AG04450 (cell line): ENCODE measurements around the gene KCNIP3. TPM values are rescaled to one million over a fixed set of nuclear protein-coding genes. Genes with fewer than 3 reads are reported as not detected.
"Not testable (repeated sequence)": the region's sequence is repeated elsewhere in the genome, so short reads cannot be mapped to it uniquely, and the experiment has no call there.

ENCODE experiments used
- CTCF ChIA-PET: fragments of 300-600, 350-600 bp; formaldehyde crosslinking; extraction: SDS; loops from one replicate; lab custom pipeline; 2022; ENCODE audit warnings: antibody characterized with exemption, inconsistent platforms; lab: Charles Lee
- POLR2A ChIA-PET: fragments of 350-600 bp; formaldehyde crosslinking; extraction: SDS; loops from one replicate; lab custom pipeline; 2021; ENCODE audit warnings: antibody characterized with exemption, inconsistent platforms; lab: Yijun Ruan, JAX
- DNase-seq: peaks from one replicate; pipeline ENCODE4 v3.0.0-alpha.2; 2011; ENCODE audit warnings: low read depth, low spot score
- H3K27ac ChIP-seq: one replicate; pipeline ENCODE4 v1.5.1; 2012; ENCODE audit warnings: low read depth, low read length, control low read depth
- H3K27me3 ChIP-seq: one replicate; pipeline ENCODE4 v1.6.0; 2012; ENCODE audit warnings: low read length; ENCODE audit not compliant: control insufficient read depth, insufficient read depth
- H3K4me3 ChIP-seq: 2 replicates; pipeline ENCODE4 v1.5.1; 2011; ENCODE audit warnings: mild to moderate bottlenecking, low read depth, low read length, control low read depth
- H3K9me3 ChIP-seq: 2 replicates; pipeline ENCODE4 v1.5.1; 2012; ENCODE audit warnings: low read length; ENCODE audit not compliant: control insufficient read depth, insufficient read depth
- CTCF ChIP-seq: IDR thresholded peaks from 2 replicates; pipeline ENCODE4 v1.5.1; 2011; ENCODE audit warnings: low read depth, low read length, control low read depth, inconsistent platforms
- polyA plus RNA-seq: library from polyadenylated mRNA; depleted of rRNA; stranded (reverse); fragments of >200 nt; gene quantifications from 2 replicates; pipeline ENCODE4 v1.2.3, GENCODE V29; 2011

Gene KCNIP3
- polyA plus RNA-seq, 1 experiment: 0.12 TPM

GRCh38 chr2:95267458-95268210, 29.5 kb upstream of the KCNIP3 start:
- Histone ChIP-seq H3K4me3 (no peak overlapping the region), H3K27ac (no peak overlapping the region), H3K9me3 (peaks cover 4% of the 10 kb centered on the region; the same call in 1 of the 2 replicates), H3K27me3 (no peaks in the 10 kb centered on the region)
- POLR2A ChIA-PET: no interaction called here
- DNase-seq: no peak
- TF ChIP-seq CTCF: no peak
- CTCF ChIA-PET: no interaction called here

GRCh38 chr2:95268211-95269035, 28.7 kb upstream of the KCNIP3 start:
- Histone ChIP-seq H3K4me3 (no peak overlapping the region), H3K27me3 (no peaks in the 10 kb centered on the region), H3K27ac (no peak overlapping the region), H3K9me3 (peaks cover 4% of the 10 kb centered on the region; the same call in 1 of the 2 replicates)
- no peak for DNase-seq
- CTCF ChIA-PET: no interaction called here
- POLR2A ChIA-PET: no interaction called here
- no peak for TF ChIP-seq CTCF

GRCh38 chr2:95269036-95269680, 28.0 kb upstream of the KCNIP3 start:
- TF ChIP-seq CTCF: no peak
- ChIA-PET CTCF (no interaction called here), POLR2A (no interaction called here)
- Histone ChIP-seq H3K4me3 (no peak overlapping the region), H3K27me3 (no peaks in the 10 kb centered on the region), H3K27ac (no peak overlapping the region), H3K9me3 (peaks cover 8% of the 10 kb centered on the region; the same call in 1 of the 2 replicates)
- no peak for DNase-seq

- H3K27ac ChIP-seq, H3K4me3 ChIP-seq, H3K27me3 ChIP-seq, POLR2A ChIA-PET, DNase-seq, CTCF ChIA-PET: not testable (repeated sequence)
- H3K9me3 ChIP-seq: peaks cover 14% of the 10 kb centered on the region; the same call in 1 of the 2 replicates
Measured at GRCh38 chr2:95269745-95270144, 27.4 kb upstream of the KCNIP3 start.

GRCh38 chr2:95270541-95271081, 26.5 kb upstream of the KCNIP3 start:
- Histone ChIP-seq H3K27ac (no peak overlapping the region), H3K4me3 (no peak overlapping the region), H3K9me3 (peaks cover 20% of the 10 kb centered on the region), H3K27me3 (no peaks in the 10 kb centered on the region)
- ChIA-PET CTCF (no interaction called here), POLR2A (no interaction called here)
- no peak for DNase-seq
- TF ChIP-seq CTCF: no peak
